NCI-H446 (cell line): ENCODE data around the gene GDAP2.
A peak's percentile ranks its signal among the peaks of the same experiment; 100 is the strongest.

Experiments used
- DNase-seq, 2 experiments: peaks; one replicate each; lab custom pipeline; 2025; lab: John Stamatoyannopoulos, UW

The GDAP2 gene

DNA sequence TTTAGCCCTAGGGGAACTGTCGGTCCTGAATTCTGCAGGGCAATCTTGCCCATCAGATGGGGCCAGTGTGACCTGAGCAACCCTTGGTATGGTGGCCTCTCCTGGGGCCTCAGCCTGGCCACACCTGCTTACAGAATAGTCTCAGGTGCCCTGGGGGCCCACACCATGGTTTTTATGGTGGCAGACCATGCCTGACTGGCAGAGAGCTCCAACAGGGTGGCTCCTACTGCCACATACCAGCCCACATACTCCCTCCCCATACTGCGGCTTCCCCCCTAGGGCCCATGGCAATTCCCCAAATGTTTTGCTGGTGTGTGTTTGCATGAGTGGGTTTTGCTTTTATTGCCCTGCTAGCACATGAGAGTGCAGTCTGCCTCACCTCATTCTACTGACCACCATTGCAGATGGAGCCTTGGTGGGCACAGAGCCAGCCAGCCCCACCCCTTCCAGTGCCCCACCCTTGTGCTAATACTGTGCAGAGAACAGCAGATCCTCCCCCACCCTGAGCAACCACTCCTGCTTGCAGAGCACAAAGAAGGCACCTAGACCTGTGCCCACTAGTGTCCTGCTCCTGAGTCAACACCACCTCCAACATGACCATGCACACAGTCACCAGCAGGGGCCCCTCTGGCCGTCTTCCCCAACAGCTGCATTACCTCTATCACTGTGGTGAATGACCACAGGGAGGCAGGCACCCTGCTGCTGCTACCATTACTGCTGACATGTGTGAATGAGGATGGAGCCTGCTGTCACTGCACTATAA is 86.8 kb downstream of the GDAP2 start:
- no peak for DNase-seq

DNA sequence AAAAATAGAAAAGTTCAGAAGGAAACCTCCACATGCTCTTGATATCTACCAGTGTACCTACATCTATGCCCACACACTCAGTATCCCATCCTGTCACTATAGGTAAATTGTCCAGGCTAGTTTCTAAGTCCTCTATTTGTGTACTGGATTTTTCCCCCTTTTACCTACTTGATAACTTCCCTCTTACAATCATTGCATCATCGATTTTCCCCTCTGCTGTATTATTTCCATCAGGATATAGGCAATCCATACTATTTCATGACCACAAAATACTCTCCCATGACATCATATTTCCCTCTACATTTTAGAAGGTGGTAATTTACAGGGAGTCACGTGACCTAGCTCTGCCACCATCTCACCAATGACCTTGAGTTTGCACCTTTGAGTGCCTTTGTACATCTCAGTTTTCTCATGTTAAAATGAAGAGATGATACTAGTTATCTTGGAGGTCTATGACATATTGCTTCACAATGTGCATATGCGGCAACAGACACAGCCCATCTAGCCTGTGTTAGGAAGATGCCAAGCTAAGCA is 88.2 kb downstream of the GDAP2 start:
- no peak for DNase-seq

DNA sequence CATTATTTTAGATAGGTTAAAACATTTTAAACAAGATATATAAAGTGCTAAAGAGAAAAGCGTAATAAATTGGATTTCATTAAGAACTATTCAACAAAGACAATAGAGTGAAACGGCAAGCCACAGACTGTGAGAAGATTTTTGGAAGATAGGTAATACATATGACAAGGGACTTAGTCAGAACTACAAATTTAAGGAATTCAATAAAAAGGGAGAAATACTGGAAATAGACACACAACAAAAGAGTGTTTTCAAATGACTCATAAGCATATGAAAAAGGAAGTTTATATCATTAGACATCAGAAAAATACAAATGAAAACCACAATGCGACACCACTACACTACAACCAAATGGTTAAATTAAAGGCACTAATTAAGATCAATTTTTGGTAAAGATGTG is 90.5 kb downstream of the GDAP2 start:
- DNase-seq: no peak

DNA sequence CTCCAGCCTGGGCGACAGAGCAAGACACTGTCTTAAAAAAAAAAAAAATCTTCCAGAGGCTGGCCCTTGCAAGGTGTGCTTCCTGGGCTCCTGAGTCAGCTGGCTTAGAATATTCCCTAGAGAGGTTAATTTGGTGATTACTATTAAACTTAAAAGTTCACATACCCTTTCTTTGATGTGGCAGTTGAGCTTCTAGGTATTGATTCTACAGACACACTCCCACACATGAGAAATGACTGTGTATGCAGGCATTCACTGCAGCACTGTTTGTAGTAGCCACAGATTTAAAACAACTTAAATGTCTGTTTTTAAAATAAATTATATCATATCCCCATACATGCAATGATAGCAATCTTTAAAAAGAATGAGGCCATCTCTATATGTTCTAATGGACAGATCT is 93.4 kb downstream of the GDAP2 start:
- DNase-seq: no peak

DNA sequence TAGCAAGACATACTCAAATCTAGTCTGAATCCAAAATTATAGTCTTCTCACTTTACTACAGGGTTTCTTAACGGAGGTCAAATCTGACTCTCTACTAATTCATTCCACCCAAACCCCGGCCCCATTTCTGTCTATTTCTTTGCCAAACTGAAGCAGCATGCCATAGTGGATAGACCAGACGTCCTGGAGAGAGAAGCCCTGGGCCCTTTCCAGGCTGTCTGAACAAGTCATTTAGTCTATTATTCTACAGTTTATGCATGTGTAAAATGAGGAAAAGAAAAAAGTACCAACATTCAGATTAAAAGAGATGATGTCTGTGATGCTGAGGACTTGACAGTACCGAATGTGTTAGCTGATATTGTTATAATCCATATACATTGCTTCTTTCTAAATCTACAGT is 95.0 kb downstream of the GDAP2 start:
- DNase-seq: peak in 1 of 2 experiments; percentile 39

DNA sequence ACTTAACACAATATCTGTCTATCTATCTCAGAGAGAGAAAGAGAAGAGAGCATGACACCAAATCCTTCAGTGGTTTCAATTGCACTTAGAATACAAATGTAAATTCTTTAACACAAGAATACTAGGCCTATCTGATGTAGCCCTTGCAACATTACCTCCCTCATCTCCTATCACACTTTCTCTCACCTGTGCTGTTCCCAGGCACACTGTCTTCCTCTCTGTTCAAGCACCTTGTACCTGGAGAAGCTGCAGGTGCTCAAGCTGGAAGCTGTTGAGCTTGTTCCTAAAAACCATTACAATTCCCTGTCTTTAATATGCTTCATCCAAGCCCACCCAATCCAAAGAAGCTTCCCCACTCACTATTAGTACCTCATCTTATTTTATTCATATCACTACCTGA is 97.0 kb downstream of the GDAP2 start:
- DNase-seq: no peak

DNA sequence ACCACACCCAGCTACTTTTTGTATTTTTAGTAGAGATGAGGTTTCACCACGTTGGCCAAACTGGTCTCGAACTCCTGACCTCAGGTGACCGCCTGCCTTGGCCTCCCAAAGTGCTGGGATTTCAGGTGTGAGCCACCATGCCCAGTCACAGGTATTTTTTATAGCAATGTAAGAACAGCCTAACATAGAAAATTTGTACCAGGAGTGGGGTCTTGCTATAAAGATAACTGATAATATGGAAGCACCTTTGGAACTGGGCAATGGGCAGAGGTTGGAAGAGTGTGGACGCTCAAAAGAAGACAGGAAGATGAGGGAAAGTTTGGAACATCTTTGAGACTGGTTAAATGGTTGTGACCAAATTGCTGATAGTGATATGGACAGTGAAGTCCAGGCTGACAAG is 99.2 kb downstream of the GDAP2 start:
- DNase-seq: no peak

DNA sequence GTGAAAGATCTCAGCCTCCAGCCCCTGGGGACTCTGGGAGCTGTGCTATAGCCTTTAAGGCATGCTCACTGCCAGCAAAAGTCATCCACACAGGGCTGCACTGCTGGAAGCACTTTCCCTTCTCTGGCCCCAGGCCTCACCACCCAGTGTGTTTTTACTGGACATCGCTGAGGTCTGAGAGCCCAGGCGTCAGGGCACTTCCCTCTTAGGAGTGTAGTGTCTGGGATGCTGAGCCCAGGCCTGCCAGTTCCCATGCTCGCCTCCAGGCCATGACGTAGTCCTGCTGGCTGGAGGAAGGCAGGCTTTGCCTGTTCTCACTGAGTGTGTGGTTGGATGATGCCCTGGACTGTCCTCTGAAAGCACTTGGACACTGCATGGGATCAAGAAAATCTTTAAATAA is 101.2 kb downstream of the GDAP2 start:
- no peak for DNase-seq

DNA sequence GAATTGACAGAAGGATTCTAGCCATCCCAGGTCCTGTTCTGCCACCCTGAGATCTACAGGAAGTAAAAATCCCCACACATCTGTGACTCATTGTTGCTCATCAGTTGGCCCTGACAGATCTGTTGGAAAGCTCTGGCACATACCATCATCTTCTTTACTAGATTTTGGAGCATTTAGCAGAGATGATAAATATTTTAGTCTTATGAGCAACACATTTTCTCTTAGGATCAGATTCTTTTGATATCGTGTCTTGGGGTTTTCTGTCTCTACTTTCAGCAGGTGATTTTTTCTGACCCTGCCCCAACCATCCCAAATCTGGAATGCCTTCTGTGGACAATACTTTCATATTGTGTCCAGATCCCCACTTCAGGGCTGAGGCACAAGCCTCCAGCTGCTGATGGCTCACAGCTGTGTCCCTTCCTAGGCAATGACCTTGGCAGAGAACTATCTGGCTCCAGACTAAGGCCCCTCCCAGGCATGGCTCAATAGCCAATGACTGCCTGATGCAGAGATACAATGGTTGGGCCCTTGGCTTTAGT is 102.8 kb downstream of the GDAP2 start:
- DNase-seq: peak in 1 of 2 experiments; percentile 33

DNA sequence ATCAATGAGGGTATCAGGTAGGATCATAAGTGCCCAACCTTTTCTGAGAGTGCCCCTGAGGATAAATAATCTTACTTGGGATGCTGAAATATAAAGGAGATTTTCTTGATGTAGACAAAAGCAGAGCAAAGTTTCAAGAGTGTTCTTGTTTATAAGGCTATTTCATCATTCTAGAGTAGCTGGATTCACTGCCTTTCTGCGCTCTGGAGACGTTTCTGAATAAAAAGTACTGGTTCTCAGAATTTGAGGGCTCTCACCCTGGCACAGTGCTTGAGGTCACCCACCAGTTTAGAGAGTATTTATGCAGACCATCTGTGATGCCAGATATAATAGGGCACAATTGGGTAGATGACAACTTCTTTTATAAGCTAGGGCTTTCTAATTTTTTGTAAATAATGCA is 103.3 kb downstream of the GDAP2 start:
- DNase-seq: no peak

DNA sequence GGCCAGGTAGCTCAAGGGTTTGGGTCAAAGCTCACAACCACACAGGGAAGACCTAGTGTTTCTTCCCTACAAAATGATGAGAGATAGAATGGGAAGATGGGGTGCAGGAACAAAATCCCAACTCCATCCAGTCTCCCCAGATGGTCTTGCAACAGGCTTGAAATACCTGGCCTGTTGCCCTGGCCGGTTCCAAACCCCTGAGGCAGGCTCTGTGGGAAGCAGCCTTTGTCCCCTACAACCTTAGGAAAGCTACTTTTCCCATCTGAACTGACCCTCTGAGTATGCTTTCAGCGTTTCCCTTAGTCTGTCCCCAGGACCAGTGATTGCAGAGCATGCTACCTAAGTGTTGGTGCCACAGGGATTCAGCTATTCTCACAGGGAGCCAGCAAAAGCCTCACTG is 104.0 kb downstream of the GDAP2 start:
- no peak for DNase-seq

DNA sequence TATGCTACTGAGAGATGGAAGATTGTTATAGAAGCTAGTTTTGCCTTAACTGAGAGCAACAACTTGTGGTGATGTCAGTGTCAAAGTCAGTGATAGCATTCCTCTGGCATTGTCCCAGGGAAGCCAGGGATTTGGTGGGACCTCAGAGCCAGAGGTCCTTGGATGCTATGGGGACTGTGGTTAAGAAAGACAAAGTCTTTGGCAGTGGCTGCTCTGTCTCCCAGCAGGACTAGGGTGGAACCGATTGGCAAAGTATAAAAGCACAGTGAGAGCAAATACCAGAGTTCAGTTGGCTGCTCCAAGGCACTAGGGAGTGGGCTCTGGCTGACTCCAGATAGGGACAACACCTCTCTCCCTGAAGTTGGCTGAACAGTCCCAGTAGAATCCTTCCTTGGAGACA is 104.8 kb downstream of the GDAP2 start:
- DNase-seq: peak in 1 of 2 experiments; percentile 32

DNA sequence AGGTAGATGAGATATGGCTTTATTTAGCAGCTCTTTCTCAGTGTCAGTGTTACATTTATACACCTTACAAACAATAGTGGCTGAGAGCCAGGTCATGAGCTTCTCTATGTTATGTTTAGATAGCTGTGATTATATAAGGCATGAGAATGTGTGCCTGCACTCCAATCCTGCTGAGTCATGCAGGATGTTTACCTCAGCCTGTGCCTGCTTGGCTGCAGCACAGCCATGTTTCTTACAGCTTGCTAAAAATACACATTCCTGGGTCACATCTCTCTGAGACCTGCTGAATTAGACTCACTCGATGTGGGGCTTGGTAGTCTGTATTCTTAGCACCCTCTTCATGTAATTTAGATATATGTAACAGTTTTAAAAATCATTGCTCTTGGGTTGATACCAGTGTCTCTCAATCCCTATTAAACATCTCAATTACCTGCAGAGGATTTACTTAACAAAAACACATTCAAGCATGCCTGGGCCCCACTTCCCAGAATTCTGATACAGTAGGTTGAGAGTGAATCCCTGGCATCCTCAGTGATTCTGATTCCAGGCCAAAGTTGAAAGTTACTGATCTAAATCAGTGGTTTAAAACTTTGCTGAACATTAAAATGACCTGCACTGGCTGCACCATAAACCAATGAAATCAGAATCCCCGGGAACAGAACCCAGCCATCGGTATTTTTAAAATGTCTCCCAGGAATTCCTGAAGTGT is 107.5 kb downstream of the GDAP2 start:
- no peak for DNase-seq

DNA sequence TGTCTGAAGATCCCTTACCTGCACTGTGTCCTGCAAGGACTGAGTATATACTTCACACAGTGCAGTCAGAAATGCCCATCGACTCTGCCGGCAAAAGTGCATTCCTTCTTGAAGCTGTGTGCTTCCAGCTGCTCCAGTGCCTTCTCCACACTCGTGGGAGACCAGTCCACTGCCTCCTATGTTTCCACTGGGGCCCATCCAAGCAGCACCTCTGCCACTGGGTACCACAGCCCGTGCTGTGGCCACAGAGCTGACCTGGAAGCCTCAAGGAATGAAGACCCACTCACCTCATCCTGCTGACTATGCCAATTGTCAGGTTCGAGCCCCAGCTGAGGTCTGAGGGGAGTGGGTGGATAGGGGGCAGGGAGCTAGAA is 108.1 kb downstream of the GDAP2 start:
- DNase-seq: no peak

DNA sequence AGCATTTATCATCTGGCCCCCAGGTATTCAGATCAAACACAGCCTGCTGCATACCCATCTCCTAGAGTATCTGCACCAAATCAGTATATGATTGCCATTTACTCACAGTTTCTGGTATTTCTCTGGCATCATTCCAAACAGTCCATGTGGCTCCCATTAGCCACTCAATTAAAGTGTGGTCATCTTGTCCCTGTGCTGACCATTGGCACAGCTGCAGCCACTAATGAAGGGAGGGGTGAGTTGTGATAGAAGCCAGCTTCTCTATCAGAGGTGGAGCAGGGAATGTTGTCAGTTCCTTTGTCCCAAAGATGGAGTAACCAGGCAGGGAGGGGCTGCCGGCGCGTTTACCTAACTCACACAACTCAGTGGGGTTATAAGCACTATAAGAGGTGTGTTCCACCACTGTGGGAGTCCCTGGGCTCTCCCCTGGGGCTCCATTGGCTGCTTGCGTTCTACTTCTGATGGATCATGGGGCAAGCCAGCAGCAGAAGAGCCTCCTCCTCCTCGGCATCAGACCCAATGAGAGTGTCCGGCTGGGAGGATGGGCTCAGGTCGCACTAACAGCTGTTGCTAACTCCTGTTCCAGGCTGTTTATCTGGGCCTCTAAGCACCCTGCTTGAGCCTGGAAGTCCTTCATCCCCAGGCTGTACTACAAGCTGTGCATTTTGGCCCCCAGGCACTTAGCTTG is 108.6 kb downstream of the GDAP2 start:
- DNase-seq: no peak

DNA sequence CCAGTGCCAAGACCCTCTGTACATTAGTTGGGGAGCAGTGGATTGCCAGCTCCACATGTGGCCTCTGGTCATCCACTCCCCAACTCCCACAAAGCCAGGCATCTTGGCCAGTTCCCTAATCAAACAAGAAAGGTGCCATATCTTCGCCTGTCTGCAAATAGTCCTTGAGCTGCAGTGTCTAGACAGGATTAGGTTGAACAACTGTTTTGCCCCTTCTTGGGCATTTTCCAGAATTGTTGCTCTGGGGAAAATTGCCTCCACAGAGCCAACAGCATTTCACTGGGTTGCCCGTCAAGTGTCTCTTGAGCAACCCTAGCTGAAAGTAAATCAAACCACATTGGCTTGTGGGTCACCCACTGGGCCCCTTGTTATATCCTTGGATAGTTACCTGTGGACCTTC is 109.3 kb downstream of the GDAP2 start:
- peak in 1 of 2 experiments; percentile 55 for DNase-seq

DNA sequence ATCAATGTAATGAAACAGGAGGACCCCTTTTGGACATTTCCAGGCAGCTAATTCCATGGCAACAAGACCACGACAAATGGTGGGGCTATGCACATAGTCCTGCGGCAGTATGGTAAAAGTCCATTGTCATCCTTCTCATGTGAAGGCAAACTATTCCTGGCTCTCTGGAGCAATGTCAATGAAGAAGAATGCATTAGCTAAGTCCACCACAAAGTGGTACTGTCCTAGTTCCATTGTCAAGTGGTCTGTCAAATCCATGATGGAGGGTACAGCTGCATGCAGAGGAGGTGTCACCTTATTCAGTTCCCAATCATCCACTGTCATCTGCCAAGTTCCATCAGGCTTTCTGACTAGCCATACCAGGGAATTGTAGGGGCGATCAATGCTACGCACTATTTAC is 110.1 kb downstream of the GDAP2 start:
- DNase-seq: no peak

DNA sequence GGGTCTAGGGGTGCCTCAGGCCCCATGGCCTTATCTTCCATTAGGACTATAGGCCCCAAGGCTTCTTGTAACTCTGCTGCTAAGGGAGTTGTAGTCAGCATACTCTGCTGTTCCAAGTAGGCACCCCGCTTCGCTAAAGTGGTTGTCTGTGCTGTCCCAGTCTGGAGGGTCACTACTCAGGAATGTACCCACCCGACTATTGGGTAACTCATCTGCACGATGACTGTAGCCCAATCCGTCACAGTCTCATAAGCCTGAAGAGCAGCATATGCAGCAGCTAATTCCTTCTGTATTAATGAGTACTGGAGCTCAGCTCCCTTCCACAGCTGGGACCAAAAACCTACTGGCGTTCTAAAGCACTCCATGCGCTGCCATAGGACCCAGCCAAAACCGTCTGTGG is 111.0 kb downstream of the GDAP2 start:
- no peak for DNase-seq

DNA sequence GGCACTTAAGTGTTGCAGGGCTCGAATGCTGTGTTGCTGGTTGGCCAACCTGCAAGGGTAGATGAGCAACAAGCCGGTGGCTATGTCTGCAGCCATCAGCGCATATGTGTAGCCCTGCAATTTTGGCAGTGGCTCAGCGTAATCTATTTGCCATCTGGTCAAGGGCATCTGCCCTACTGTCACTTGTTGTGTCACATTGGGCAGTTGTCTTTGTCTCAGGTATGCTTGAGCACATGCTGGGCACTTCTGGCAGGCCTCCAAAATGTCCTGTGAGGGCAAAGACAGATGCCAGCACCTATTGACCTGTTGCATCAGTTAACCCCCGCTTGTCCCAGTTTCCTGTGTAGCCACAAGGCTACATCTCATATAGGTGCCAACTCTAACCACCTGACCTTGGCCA is 111.8 kb downstream of the GDAP2 start:
- DNase-seq: peak; percentile 24 to 70

DNA sequence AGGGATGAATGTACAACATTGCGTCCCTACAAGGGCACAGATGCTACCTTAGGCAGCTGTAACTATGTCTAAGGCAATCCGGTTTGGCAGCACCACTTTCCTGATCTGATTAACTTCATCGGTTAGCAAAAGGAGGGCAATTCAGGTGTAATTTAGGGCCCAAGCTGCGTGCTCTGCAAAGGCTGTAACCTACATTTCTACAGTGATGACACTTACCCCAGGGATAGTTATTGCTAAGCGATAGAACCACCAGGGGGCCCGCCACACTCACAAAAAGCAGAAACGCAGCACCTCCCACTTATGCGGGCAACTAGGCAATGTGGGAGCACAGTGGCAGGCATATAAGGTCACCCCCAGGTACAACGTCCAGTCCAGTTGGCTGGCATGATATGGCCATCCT is 113.5 kb downstream of the GDAP2 start:
- no peak for DNase-seq

DNA sequence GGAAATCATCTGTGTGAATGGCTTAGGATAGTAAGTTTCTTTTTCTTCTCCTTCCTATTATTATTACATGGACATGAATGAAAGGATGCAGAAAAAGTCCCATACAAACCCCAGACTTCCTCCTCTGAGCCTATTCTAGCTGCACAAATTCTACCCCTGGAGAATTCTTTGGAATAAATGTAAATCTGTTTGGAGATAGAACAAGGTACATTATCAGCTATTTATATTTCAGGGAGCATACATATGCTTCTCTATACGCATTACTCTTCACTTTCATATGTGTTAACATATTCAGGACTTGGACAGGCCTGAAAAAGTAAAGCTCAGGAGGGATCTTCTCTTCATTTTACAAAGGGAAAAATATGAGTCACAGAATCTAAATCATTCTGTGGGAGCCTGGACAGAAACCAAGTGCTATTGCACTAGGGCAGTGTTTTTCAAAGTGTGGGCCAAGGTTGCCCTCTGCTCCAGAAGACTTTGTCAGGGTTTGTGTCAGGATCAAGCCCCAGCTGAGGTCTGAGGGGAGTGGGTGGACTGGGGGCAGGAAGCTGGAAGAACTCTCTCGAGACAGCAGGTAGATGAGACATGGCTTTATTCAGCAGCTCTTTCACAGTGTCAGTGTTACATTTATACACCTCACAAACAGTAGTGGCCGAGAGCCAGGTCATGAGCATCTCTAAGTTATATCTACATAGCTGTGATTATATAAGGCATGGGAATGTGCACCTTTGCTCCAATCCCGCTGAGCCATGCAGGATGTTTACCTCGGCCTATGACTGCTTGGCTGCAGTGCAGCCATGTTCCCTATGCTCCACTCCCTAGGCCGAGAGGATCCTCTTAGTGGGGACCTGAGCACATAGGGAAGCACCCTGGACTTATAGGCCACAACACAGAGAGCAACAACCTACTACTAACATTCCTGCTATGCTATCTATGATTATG is 114.3 kb downstream of the GDAP2 start:
- no peak for DNase-seq
